ENCODE measurements around the gene CKS2.
"Not testable (repeated sequence)": the region's sequence is repeated elsewhere in the genome, so short reads cannot be mapped to it uniquely, and the experiment has no call there.

Gene CKS2
- 16.1 reads per million, percentile 42 among the genes with 10 or more reads in this experiment for total RNA-seq

DNA sequence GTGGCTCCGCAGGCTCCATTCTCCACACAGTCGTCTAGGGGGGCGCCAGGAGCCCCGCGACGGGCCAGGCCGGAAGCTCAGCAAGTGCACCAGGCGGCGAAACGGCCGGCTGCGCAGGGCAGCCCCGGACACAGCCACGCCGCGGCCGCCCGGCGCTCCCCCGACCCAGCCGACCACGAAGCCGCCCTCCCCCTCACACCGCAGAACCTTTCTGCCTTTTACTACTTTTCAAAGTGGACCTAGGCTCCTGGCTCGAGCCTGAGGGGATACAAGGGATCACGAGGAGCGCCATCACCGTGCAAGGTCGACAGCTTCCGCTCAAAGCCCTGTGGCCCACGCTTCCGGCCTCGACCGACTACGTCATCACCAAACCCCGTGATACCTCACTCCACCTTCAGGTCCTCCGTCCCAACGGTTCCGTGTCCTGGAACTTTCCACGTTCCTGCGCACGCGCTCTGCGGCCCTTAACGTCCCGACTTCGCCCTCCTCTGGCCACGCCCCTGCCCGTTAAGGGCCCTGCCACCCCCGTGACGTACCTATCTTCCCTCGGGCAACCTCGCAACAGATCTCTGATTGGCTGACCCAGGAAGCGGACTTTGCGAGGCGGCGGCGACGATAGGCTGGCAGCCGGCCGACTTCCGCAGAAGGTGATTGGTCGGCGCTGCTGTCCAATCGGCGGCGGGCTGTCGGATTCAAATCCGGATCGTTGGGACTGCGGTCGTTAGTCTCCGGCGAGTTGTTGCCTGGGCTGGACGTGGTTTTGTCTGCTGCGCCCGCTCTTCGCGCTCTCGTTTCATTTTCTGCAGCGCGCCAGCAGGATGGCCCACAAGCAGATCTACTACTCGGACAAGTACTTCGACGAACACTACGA is at the start of gene CKS2:
CKS2 (plus strand) TSS at position 721 of the 871 bp plus-strand sequence; CDS start at position 819, 98 bp downstream.
- peak; percentile 99 for DNase-seq

DNA sequence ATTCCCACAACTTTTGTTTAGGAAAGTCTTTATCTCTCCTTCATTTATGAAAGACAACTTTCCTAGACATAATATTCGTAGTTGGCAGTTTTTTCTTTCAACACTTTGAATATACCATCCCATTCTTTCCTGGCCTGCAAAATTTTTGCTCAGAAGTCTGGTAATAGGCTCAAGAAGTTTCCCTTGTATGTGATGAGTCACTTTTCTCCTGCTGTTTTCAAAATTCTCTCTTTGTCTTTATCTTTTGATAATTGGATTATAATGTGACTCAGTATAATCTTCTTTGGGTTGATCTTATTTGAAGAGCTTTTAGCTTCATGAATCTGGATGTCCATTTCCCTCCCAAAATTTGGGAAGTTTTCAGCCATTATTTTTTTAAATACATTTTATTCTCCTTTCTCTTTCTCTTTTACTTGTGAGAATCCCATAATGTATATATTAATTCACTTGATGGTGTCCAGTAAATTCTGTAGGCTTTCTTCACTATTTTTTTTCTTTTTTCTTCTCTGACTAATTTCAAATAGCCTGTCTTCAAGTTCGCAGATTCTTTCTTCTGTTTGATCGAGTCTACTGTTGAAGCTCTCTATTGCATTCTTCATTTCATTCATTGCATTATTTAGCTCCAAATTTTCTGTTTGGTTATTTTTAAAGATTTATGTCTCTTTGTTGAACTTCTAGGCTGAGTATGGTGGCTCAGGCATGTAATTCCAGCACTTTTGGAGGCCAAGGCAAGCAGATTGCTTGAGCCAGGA is 37.3 kb upstream of the CKS2 start:
- DNase-seq = no peak

DNA sequence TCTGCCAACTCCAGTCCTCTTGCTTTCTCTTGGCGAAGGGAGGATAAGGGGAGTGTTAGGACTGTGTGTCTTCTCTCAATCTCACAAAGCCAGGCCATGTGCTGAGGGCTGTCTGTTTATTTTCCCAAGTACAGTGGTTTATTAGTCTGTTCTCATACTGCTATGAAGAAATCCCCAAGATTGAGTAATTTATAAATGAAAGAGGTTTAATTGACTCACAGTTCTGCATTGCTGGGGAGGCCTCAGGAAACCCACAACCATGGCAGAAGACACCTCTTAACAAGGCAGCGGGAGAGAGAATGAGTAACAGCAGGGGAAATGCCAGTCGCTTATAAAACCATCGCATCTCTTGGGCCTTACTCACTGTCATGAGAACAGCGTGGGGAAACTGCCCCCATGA is 36.2 kb upstream of the CKS2 start:
- no peak for DNase-seq

DNA sequence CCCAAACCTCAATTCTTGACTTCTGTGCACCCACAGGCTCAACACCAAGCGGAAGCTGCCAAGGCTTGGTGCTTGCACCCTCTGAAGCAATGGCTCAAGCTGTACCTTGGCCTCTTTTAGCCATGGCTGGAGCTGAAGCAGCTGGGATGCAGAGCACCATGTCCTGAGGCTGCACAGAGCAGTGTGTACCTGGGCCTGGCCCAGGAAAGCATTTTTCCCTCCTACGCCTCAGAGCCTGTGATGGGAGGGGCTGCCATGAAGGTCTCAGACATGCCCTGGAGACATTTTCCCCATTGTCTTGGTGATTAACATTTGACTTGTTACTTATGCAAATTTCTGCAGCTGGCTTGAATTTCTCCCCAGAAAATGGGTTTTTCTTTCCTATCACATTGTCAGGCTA is 35.0 kb upstream of the CKS2 start:
- not testable (repeated sequence) for DNase-seq

DNA sequence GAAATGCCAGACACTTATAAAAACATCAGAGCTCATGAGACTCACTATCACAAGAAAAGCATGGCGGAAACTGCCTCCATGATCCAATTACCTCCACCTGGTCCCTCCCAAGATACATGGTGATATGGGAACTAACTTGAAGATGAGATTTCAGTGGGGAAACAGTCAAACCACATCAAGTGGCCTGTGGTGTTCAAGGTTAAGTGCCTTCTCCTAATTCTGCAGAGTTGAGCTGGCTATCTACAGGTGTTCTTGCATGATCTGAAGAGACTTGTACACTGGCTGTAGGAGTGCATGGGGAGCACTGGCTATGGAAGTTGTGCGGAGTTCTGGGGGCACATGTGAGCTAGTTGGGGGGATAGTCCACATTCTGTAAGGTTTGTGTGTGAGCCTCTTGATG is 34.0 kb upstream of the CKS2 start:
- DNase-seq = no peak

DNA sequence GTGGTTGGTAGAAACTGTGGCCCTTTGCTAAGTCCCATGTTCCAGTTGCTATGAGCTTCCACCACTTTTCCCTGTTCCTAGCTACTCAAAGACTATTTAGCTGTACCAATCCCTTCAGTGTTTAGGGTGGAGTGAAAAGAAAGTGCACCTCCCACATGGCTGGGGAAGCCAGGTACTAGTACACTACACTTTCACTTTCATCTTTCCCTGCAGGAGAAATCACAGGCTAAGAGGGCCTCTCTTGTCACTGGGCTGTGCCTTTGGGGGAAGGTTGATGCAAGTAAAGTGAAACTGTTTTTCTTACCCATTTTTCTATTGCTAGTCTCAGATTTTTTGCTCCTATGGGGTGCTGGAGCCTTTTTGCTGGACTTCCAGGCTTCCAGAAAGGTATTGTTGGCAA is 33.5 kb upstream of the CKS2 start:
- DNase-seq = no peak

DNA sequence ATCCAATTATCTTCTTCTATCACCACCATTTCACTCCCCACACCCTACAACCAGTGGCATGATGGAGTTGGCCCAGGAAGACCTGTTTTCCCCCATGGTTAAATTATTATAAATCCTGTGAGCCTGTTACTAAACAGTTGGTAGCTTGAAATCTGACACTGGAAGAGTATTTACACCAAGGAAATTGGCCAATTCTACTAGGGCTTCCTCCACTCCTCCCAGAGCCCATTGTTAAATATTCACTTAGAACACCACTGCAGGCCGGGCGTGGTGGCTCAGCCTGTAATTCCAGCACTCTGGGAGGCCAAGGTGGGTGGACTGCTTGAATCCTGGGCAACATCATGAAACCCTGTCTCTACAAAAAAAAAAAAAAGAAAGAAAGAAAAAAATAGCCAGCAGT is 32.4 kb upstream of the CKS2 start:
- DNase-seq = no peak

DNA sequence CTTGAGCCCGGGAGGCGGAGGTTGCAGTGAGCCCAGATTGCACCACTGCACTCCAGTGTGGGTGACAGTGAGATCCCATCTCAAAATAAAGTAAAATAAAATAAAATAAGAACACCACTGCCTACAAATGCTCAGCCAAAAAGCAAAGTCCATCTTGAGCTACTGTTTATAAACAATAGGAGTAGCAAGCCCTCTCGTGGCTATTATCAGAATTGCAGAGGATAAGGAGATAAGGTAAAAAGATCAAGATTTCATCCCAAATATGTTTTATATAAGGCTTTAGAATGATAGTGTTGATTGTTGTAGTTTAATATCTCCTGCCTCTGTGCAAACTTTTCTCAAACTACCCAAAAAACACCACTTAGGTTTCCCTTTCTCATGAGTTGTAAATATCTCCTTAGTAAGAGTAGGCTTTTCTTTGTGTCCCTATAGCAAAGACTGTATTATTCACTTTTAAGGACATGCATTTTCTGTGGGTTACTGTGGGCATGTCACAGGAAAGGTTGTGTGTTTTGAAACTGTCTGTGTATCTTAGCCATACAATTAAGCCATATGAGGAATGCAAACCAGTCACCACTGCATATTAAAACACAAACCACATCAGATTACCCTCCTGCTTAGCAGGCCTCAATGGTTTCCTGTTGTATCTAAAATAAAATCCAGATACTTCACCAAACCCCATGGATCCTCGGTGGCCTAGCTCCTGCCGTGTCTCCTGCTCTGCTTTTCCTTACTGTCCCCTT is 31.8 kb upstream of the CKS2 start:
- no peak for DNase-seq

DNA sequence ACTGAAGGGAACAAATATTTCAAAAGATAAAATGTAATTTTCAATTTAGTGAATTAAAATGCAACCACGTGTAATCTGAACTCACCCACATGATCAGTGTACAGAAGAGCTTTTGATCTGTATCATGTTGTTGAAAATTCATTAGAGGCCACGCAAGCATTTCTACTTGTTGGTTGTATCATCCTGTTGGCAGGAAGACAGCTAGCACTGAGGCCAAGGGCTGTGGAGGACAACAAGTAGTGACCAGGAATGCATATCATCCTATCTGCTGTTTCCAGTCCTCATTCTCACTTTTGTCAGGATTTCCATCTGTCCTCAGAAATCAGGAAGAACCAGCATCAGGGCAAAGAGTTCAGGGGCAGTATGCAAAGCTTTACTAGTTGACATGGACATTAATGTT is 29.9 kb upstream of the CKS2 start:
- no peak for DNase-seq

DNA sequence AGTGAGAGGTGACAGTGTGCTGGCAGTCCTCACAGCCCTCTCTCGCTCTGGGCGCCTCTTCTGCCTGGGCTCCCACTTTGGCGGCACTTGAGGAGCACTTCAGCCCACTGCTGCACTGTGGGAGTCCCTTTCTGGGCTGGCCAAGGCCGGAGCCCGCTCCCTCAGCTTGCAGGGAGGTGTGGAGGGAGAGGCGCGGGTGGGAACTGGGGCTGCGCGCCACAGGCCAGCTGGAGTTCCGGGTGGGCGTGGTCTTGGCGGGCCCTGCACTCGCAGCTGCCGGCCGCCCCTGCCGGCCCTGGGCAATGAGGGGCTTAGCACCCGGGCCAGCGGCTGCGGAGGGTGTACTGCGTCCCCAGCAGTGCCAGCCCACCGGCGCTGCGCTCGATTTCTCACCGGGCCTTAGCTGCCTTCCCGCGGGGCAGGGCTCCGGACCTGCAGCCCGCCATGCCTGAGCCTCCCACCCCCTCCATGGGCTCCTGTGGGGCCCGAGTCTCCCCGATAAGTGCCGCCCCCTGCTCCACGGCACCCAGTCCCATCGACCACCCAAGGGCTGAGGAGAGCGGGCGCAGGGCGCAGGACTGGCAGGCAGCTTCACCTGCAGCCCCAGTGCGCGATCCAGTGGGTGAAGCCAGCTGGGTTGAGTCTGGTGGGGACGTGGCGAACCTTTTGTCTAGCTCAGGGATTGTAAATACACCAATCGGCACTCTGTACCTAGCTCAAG is 28.6 kb upstream of the CKS2 start:
- DNase-seq = not testable (repeated sequence)

DNA sequence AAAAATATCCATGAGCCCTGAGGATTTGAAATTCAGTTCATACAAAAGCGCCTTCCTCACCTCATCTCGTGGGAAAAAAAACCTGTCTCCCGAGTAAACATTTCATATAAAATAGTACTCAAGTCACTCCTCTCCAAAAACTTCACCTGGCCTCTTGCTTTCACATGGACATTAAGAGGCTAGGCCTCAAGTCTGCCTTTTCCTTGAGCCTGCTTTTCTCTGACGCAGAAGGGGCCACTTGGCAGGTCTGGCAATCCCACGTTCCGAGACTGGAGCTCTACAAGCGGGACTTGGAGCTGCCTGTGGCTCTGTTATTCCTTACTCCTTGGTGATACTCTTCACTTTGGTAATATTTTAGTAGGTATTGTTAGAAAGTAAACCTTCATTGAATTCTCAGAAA is 26.9 kb upstream of the CKS2 start:
- no peak for DNase-seq

DNA sequence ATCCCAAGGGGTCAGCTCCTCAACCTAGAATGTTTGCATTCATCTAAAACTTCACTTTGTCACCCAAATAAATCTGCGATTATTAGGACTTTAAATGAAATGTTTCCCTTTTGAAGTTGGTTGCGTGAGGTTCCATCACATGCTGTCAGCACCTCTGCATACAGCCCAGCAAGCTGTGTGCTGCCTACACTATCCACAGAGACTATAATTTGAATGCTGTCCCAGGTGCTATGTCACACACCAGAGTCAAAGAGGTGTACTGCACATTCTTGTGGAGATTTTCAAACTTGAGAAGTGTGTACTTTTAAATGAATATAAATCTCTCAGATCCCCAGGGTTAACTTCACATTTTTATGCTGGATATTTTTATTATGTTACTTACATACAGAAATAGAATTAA is 19.3 kb upstream of the CKS2 start:
- no peak for DNase-seq

DNA sequence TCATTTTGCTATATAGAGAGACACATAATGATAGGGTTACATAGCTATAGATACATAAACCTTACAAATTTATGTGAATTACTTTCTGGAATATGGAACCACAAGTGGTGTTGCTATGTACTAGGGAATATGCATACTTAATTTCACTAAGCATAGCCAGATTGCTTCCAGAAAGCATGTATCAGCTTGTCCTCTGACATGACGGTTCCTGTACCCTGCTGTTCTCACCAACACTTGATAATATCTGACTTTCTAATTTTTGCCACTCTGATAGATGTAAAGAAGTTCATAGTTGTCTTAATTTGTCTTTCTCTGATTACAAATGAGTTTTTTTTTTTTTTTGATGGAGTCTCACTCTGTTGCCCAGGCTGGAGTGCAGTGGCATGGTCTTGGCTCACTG is 18.0 kb upstream of the CKS2 start:
- no peak for DNase-seq

DNA sequence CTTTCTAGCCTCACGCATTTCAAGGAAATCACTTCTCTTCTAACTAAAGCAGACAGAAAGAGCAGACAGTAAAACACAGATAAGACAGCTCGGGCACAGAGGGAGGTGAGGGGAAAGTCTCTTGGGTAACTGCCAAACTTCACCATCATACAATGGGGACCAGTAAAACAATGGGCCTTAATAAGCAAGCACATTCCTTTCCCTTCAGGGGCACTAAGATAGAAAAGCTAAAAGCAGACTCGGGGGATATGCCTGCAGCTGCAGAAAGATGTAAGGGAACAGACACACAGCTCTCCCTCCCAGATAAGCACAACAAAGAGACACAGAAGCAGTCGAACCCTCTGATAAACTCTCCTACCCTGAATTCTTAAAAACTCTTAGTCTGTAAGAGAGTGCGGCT is 15.6 kb upstream of the CKS2 start:
- DNase-seq = no peak

DNA sequence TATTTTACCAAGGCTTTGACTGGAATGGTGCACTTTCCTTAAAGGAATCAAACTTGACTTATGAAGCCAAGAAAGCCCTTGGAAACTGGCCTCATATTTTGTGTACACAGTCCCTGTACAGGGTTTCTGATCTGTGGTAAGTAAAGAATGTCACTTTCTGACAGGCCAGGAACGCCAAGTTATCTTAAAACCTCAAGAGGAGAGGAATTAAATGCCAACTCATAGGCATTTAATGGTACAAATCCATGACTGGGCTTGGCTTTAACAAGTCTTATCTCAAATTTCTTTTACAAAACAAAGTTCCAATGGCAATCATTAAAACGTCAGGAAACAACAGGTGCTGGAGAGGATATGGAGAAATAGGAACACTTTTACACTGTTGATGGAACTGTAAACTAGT is 9.0 kb upstream of the CKS2 start:
- not testable (repeated sequence) for DNase-seq

DNA sequence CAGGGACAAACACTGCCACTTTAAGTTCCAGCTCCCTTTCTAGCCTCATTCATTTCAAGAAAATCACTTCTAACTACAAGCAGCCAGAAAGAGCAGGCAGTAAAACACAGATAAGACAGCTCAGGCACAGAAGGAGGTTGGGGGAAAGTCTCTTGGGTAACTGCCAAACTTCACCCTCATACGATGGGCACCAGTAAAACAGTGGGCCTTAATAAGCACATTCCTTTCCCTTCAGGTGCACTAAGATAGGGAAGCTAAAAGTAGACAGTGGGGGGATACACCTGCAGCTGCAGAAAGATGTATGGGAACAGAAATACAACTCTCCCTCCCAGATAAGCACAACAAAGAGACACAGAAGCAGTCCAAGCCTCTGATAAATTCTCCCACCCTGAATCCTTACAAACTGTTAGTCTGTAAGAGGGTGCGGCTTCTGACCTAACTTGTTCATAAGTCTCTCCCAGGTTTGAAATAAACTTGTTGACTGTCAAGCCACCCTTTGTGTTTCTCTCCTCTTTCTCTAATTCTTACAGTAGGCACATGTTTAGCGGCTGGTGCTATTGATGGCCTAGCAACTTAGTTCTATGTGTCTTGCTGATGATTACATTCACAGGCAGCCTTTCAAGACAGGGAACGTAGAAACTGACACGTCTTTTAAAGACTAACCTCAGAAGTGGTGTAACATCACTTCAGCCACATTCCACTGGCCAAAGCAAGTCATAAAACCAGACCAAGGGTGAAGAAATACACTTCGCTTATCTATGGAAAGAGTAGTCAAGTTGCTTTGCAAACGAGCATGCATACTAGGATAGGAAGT is 6.8 kb upstream of the CKS2 start:
- no peak for DNase-seq

DNA sequence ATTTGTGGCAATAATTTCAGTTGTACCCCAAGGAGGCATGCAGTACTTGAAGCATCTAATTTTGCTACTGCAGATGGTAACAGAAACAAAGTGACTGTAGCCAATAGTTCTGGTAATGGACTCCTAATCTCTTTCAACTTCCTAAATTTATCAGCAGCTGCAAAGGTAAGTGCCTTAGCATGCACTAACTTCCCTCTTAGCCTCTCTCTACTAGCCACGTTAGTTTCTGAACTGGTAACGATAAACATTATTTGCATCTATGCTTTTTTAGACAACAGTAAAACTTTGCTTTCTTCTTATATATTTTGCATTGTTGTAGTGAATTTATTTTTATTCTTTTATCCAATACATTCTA is 6.2 kb upstream of the CKS2 start:
- DNase-seq = no peak

DNA sequence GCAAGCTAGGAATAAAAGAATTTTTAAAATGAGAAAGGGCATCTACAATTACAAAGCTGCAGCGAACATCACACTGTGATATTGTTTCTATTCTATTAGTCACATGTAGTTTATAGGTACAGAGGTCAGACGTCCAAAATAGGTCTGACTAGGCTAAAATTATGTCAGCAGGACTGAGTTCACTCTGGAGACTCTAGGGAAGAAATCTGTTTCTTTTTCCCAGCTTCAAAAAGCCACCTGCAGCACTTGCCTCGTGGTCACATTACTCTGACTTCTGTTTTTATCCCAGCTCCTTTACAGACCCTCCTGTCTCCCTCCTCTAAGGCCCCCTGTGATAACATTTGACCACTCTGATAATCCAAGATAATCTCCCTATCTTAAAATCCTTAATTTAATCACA is 5.1 kb upstream of the CKS2 start:
- DNase-seq = no peak

DNA sequence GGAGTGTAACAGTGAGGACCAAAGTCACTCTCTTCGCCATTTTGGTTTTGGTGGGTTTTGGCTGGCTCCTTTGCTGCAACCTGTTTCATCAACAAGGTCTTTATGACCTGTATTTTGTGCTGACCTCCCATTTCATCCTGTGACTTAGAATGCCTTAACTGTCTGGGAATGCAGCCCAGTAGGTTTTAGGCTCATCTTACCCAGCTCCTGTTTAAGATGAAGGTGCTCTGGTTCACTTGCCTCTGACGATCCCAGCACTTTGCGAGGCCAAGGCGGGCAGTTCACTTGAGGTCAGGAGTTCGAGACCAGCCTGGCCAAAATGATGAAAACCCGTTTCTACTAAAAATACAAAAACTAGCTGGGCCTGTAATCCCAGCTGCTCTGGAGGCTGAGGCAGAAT is 1.8 kb upstream of the CKS2 start:
- no peak for DNase-seq

DNA sequence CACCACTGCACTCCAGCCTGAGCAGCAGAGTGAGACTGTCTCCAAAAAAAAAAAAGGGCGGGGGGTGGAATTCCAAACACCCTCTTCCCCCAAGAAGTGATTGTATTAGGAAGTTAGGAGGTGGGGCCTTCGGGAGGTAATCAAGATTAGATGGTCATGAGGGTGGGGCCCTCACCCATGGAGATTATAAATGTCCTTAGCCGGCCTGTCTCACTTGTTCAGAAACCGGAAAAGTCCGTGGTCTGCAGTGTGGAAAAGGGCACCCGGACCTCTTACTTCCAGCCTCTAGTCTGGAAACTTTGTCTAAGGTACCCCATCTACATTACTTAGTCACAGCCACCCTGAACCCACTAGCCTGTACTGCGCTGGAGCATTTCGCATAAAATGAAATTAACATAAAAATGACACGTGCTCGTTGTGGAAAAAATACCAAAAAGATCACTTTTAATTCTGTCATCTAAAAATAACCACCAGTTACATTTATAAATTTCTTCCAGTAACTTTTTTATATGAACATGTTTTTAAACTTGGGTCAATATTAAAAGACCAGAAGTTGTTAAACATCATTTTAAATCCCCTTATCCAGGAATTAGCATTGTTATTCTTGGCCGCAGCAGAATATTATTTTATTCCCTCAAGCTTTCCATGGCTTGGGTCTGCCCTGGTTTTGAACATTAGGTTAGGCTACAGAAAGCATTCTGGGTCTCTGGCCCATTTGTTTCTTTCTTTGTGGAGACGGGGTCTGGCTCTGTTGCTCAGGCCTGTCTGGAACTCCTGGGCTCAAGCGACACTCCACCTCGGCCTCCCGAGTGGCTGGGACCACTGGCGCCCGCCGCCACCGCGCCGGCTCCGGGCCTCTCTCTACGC is 1.2 kb upstream of the CKS2 start:
- peak; percentile 2 for DNase-seq
